SW 1271 (cell line): ENCODE data around the gene HAP1.
"Not testable (repeated sequence)": the region's sequence is repeated elsewhere in the genome, so short reads cannot be mapped to it uniquely, and the experiment has no call there.

Experiments
- DNase-seq, 2 experiments: peaks; one replicate each; lab custom pipeline; 2025; lab: John Stamatoyannopoulos, UW

HAP1 gene, protein sequence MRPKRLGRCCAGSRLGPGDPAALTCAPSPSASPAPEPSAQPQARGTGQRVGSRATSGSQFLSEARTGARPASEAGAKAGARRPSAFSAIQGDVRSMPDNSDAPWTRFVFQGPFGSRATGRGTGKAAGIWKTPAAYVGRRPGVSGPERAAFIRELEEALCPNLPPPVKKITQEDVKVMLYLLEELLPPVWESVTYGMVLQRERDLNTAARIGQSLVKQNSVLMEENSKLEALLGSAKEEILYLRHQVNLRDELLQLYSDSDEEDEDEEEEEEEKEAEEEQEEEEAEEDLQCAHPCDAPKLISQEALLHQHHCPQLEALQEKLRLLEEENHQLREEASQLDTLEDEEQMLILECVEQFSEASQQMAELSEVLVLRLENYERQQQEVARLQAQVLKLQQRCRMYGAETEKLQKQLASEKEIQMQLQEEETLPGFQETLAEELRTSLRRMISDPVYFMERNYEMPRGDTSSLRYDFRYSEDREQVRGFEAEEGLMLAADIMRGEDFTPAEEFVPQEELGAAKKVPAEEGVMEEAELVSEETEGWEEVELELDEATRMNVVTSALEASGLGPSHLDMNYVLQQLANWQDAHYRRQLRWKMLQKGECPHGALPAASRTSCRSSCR

DNA sequence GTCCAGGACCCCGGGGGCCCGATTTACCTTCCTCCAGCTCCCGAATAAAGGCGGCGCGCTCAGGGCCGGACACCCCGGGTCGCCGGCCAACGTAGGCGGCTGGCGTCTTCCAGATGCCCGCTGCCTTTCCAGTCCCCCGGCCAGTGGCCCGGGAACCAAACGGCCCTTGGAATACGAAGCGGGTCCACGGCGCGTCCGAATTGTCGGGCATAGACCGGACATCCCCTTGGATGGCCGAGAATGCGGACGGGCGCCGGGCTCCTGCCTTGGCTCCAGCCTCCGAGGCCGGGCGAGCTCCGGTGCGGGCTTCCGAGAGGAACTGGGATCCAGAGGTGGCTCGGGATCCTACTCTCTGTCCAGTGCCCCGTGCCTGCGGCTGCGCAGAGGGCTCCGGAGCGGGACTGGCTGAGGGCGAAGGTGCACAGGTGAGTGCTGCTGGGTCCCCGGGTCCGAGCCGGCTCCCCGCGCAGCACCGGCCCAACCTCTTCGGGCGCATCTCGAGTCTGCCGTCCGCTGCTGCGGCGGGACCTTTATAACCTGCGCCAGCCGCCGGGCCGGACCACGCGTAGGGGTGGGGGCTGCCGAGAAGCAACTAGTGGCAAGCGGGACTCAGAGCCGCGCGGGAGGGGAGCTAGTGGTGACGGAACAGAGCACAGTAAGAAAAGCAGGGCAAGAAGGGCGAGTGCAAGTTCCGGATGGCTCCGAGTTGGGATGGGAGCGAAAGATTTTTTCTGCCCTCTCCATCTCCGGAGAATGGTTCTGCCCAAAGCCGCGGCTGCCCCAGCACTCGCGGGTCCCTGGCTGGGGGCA, at the start of gene HAP1:
HAP1 (minus strand) TSS at position 505 of the 810 bp plus-strand sequence; CDS start at position 496, 9 bp downstream.
- DNase-seq = peak in 1 of 2 experiments; percentile 25

DNA sequence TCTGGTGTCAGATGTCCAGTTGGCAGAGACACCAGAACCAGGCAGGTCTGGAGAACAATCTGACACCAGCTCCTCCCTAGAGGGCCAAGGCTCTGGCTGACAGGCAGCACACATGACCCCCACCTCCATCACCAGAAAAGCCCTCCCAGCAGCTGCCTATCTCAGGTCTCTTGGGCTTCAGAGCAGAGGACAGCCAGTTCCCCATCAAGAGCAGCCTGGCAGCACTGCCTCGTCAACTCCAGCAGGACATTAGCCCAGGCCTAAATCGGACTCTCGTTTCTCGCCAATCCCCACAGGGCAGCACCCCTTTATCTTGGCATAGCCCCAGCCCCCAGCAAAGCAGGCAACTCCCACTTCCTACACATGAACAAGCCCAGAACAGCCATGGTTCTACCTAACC, 47.7 kb upstream of the HAP1 start:
- DNase-seq = no peak

- no peak for DNase-seq
Measured at GRCh38 chr17:41781404-41782110, 47.1 kb upstream of the HAP1 start.

GRCh38 chr17:41779954-41780353, 45.5 kb upstream of the HAP1 start:
- no peak for DNase-seq

GRCh38 chr17:41777574-41778188, 43.2 kb upstream of the HAP1 start:
- DNase-seq = no peak

DNA sequence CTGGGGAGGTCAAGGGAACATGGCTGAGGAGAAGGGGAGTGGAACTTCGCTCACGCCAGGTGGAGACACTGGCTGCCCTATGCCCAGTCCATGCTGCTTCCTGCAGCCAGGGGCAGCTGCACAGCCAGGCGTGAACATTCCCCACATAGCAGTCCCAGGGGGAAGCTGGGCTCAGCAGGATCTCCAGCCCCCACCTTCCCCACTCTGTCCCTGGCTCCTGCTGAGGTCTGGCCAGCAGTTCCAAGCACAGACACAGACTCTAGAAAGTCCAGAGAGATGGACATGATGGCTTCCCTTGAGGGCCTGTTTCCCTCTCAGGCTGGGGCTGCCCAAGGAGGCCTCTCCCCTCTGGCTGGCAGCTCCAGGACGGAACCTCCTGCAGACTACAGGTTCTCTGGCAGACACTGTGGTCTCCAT, 42.7 kb upstream of the HAP1 start:
- DNase-seq = peak in 1 of 2 experiments; percentile 7

- not testable (repeated sequence) for DNase-seq
Measured at GRCh38 chr17:41776262-41776900, 41.9 kb upstream of the HAP1 start.

GRCh38 chr17:41775394-41776226, 41.2 kb upstream of the HAP1 start:
- DNase-seq = no peak

- no peak for DNase-seq
Measured at GRCh38 chr17:41773731-41774193, 39.3 kb upstream of the HAP1 start.

DNA sequence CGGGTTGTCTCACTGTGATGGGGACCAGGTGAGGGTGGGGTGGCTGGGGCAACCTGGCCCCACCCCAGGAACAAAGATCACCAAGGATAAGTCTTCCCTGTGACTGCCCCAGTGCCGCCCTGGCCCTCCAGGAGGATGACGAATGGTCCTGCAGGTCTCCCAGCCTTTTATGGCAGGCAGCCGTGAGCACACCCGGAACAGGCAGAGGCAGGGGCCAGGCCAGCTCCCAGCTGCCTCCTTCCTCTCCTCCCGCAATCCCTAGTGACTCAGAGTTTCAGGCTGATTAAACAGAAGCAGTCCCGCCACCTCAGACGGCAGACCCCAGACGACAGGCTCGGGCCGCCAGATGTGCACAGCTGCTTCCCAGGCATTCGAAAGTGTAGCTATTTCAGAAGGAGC, 38.7 kb upstream of the HAP1 start:
- DNase-seq = no peak

- no peak for DNase-seq
Measured at GRCh38 chr17:41772586-41773189, 38.2 kb upstream of the HAP1 start.

- no peak for DNase-seq
Measured at GRCh38 chr17:41772218-41772585, 37.8 kb upstream of the HAP1 start.

DNA sequence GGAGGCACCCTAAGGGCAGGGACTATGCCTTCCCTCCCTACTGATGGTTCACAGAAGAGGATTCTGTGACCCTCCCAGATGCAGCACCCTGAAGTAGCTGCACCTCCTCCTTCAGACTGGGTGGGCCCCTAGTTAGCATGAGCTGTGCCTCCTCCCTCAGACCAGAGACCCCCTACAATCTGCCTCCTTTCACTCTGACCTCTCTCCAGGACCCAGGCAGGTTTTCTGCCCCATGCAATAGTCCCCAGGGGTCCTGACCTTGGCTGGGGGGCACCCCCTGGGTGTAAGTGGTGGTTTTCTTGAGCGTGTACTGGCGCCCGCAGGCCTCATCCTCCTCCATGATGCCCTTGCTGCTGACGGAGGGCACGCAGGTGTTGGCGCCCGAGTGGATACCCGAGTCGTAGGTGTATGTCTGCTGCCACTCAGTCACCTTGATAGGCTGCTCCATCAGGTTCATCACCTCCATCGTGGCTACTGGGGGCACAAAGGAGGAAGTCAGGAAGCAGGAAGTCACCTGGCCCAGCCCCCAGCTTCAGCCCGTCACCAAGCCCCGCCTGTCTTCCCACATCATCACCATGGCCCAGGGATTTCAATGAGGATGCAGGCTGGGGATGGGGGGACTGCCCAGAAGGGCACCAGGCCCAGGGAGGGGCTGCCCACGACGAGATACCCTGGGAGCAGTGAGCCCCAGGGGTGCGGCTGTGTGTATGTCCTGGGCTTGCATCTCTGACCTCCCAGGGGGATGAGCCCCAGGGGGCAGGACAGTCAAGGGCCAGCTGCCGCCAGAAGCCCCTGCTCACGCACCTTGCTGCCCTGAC, 37.2 kb upstream of the HAP1 start:
- no peak for DNase-seq

GRCh38 chr17:41769985-41770384, 35.5 kb upstream of the HAP1 start:
- no peak for DNase-seq

- DNase-seq = no peak
Measured at GRCh38 chr17:41769346-41769862, 35.0 kb upstream of the HAP1 start.

DNA sequence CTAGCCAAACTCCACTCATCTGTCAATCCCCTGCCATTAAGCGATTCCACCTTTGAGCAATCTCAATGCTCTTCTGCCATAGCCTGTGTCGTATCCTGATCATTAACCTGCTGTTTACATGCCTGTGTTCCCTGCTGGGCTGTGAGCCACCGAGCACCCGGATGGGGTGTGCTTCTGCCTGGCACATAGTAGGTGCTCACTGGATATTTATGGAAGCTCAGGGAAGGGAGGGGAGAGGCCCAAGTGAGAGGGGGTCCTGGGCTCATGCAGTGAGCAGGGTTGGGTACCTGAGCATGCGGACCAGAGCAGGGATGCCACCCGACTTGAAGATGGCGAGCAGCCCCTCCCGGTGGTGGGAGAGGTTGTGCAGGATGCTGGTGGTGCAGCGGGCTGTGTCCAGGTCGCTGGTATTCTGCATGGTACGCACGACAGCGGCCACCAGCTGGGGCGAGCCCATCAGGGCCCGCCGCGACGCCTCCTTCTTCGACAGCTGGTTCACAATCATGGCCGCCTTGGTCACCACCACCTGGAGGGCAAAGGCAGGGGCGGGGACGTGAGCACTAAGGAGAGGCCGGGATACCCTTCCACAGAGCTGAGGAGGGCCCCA, 34.3 kb upstream of the HAP1 start:
- no peak for DNase-seq

GRCh38 chr17:41767324-41768042, 33.0 kb upstream of the HAP1 start:
- DNase-seq = no peak
